NCI-H2081 treated with DMSO at 0.1 percent for 48 hours (cell line): ENCODE measurements around the gene RAB7B.
"Not testable (repeated sequence)": the region's sequence is repeated elsewhere in the genome, so short reads cannot be mapped to it uniquely, and the experiment has no call there.

ENCODE experiments used
- DNase-seq: peaks from one replicate; lab custom pipeline; 2025; lab: John Stamatoyannopoulos, UW

RAB7B gene, protein sequence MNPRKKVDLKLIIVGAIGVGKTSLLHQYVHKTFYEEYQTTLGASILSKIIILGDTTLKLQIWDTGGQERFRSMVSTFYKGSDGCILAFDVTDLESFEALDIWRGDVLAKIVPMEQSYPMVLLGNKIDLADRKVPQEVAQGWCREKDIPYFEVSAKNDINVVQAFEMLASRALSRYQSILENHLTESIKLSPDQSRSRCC

GRCh38 chr1:206002871-206003801, at the start of gene RAB7B:
RAB7B (minus strand) TSS chr1:206003395; CDS start chr1:205994135, 9,260 bp downstream.
- DNase-seq = no peak

GRCh38 chr1:206052231-206052865, 49.2 kb upstream of the RAB7B start:
- DNase-seq = not testable (repeated sequence)

DNA sequence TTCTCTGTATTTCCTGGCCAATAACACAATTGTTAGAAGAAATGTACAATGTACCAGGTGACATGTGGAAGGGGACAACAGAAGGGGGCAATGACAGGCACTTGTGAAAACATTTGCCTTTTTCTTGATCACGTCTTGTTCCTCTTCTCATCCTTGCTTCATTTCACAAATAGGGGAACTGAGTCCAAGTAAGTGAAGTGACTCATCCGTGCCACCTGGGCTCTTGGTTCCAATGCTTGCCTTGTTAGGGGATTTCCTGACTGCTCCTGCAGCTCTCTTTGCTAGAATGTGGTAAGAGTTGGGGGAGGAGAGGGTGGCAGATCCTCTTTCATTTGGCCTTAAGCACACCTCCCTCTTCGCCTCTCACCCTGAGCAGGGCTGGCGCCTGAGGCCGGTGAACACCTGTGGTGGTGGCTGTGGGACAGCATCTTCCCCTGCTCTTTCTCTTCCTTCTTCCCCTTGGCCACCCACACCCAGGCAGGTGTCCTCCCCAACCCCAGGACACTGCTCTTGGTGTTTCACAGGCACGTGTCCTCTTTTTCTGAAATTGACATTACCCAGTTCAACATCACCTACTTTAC, 47.5 kb upstream of the RAB7B start:
- no peak for DNase-seq

GRCh38 chr1:206049919-206050600, 46.9 kb upstream of the RAB7B start:
- DNase-seq = no peak

DNA sequence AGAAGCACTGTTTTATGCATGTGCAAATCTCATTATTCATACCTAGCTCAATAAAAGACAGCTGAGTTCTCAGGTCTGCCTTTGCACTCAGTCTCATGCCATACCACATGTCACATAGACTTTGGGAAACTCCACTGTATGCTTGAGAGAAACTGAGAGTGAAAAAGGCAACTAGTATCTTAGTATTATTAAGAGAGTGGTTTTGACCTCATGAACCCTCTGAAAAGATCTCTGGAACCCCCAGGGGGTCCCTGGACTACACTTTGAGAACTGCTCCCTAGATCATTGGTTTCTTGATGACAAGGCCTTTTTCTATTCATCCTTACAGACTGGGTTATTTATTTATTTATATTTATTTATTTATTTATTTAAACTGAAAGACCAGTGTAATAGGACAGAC, 46.1 kb upstream of the RAB7B start:
- DNase-seq = no peak

GRCh38 chr1:206048582-206048981, 45.4 kb upstream of the RAB7B start:
- no peak for DNase-seq

DNA sequence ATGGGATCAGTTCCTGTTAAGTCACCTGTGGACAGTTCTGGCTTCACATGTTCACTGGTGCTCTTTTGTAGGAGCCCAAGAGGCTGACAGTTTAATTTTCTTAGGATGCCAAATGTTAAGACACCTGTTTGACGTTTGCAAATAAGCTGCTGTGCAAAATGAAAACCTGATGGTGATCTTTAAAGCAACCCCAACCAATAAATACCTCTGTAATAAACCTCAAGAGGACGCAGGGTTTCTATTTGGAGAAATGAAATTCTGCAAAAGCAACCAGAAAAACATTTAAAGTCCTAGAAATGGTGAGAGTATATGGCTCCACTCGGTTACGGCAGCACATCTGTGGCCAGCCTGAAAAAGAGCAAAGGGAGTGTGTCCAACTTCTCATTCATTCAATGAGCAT, 44.1 kb upstream of the RAB7B start:
- DNase-seq = no peak

DNA sequence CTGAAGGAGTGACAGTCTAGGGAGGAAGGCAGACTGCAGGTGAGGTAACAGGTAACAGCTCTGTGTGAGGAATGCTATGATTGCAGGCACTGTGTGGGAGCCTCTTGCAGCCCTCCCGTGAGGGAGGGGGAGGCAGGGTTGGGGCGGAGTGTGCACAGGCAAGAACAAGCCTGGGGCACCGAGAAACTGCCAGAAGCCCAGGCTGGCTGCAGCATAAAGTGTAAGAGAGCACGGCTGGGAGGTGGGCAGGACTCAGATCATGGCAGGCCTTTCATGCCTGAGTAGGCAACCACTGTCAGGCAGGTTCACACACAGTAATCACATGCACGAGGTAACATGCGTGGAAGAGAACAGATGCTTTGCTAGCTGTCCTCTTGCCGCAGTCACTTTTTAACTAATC, 38.4 kb upstream of the RAB7B start:
- DNase-seq = no peak

DNA sequence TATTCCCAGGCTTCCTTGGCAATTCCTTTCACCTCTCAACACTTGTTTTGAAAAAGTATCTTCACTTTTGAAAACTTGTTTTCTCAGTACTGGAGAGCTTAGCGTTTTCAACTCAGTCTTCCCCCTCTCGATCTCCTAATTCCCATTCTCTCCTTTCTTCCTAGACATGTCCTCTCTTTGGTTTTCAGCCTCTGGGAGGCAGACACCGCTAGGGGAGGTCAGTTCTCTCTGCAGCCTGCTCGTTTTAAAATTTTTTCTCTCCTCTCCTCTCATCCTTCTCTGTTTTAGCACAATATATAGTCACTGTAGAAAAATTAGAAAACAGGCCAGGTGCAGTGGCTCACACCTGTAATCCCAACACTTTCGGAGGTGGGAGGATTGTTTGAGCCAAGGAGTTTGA, 37.1 kb upstream of the RAB7B start:
- DNase-seq = no peak

- DNase-seq = no peak
Observed at GRCh38 chr1:206039046-206039973, 36.1 kb upstream of the RAB7B start.

DNA sequence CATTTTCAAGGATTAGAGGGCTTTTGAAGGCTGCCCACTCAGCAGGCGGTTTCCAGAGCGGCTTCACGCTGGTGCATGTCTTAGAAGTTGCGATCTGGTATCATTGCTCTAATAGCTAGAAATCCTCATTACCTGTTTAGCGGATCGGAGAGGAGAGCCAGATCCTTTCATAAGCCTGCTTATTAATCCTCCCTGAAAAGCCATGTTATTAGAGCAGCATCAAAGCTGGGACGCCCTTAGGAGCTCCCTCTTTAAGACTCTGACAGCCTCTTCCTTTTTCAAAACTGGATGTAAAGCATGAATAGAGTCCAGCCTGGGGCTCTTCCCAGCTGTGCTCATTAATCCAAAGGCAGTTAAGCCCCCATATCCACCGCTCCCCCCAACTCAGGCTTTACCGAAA, 34.4 kb upstream of the RAB7B start:
- no peak for DNase-seq

GRCh38 chr1:206036663-206037455, 33.7 kb upstream of the RAB7B start:
- DNase-seq = no peak

- no peak for DNase-seq
Observed at GRCh38 chr1:206035027-206035426, 31.8 kb upstream of the RAB7B start.

DNA sequence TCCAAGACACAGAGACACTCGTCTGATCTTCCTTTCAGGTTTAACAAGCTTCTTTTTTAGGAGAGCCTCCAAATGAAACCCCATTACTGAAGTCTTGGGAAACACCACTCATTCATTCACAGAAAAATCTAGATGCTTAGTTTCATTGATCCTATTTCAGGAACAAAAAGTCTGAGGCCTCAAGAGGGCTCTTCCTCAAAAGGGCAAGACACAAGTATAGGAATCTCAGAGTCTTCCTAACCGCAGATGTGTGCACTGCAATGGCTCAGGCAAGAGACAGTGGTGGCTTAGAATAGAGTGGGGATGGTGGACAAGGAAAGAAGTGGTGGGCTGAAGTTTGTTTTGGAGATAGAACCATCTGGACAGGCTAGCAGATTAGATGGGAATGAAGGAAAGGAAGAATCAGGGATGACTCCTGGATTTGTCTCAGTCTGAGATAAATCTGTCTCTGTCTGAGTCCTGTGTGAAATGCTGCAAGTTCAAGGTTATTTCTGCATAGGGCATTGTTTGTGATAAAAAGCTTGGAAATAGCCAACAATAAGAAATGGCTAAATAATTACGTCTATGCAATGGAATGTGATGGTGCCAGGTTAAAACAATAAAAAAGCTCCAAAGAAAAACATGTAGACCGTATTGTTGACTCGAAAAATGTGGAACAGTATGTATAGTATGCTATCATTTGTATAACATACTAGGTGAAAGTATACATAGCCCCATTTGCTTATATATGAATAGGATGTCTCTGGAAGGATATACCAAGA, 29.4 kb upstream of the RAB7B start:
- DNase-seq = no peak

DNA sequence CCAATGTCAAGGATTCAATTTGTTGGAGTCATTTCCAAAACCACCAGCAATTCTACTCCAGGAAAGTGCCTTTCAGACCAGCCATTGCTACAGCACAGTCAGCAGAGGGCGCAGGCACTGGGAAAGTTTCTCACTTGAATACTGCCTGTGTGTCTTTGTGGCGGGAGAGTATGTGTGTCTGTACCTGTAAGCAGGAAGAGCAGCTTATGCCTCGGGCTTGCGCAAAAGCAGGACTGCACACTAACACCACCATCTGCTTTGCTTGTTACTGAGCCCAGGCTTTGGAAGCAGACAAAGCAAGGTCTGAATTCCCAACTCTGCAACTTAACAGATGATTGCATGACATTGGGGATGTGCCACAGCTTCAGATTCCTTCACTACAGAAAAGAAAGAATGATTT, 27.5 kb upstream of the RAB7B start:
- peak; percentile 79 for DNase-seq

DNA sequence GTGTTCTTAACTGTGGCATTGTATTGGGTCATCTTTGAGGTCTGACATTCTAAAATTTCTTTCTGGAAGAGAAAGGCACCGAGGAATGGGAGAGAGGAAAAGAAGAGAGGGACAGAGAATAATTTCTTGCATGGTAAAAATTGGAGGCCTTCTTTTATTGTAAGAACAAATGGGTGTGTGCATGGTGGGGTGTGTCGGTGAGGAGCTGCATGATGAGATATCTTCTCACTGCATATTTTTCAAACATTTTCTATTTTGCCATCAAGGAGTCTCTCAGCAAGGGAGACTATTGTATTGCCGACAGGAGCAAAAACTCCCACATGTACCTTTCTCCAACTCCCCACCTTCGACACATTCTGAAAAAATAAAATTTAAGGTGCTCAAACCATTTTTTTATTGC, 27.0 kb upstream of the RAB7B start:
- DNase-seq = no peak

- no peak for DNase-seq
Observed at GRCh38 chr1:206029484-206029883, 26.3 kb upstream of the RAB7B start.

DNA sequence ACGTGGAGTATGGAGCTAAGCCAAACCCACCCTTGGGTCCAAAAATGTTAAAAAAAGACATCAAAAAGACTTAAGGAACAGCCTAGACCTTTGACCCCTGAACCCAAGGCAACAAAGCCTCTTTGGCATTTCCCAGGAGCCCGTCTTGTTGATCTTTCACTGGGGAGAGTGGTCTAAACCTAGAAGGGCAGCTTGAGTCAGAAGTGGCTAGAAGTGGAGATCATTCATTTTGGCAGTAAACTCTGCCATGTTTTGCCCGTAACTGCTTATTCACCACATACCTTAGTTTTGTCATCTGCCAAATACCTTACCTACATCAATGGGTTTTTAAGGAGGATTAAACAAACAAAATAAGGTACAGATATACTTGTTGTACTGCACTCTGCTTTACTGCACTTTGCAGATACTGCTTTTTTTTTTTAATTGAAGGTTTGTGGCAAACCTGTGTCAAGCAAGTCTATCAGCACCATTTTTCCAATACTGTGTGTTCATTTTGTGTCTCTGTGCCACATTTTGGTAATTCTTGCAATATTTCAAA, 22.2 kb upstream of the RAB7B start:
- no peak for DNase-seq

DNA sequence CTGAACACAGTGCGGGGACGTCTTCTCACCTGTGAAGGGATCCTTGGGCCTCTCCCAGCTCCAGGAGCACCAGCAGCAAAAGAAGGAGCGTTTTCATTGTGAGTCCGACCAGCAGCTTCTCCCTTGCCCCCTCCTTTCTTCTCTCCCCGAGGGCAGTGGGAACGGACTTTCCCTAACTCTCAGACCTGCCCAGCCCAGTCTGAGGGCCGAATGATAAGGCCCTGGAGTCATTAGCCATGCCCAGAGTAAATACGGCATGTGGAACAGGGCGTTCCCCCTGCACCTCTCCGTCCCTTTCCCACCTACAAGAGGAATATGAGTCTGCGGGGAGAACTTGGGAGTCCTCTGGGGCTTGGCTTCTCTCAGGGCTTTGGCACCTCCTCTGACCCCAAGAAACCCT, 20.5 kb upstream of the RAB7B start, which contains the start of gene CTSE:
Gene CTSE (minus strand): TSS at position 201 of the 400 bp plus-strand sequence. CDS start 104 bp downstream, at position 97.
- DNase-seq = no peak
